Activated gamma-delta T cell (primary cell): ENCODE data around the gene CSAD.

Experiments
- DNase-seq: peaks from one replicate; lab custom pipeline; 2025; lab: John Stamatoyannopoulos, UW

The CSAD gene

GRCh38 chr12:53199700-53200099 lies 19.0 kb upstream of the CSAD start:
- DNase-seq = no peak

DNA sequence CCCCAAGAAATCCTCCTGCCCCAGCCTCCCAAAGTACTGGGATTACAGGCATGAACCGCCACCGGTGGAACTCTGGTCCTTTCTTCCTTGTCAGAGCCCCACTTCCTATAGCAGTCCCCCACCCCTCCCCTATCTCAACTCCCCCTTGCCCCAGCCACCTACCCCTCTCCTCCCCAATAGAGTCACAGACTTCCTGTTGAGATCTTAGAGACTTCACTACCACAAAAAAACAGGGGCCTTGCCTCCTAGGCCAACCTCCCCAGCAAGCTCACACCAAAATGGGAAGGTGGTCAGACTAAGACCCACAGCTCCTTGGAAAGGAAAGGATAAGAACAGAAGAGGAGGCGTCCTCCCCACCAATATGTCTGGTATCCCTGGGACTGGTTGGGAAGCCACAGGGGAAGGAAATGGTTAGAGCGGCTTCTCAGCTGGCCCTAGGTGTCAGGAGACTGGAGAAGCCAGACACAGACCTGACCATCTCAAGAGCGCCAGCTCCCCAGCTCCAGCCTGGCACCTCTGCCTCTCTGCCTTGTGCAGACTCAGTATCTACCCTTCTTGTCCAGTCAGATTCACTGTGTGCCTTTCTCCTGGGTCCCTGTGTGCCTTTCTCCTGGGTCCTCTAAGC lies 17.9 kb upstream of the CSAD start:
- no peak for DNase-seq

- DNase-seq = no peak
Measured at GRCh38 chr12:53197011-53197640, 16.4 kb upstream of the CSAD start.

- no peak for DNase-seq
Measured at GRCh38 chr12:53196486-53196885, 15.8 kb upstream of the CSAD start.

GRCh38 chr12:53195516-53196420 lies 15.0 kb upstream of the CSAD start:
- DNase-seq = no peak

DNA sequence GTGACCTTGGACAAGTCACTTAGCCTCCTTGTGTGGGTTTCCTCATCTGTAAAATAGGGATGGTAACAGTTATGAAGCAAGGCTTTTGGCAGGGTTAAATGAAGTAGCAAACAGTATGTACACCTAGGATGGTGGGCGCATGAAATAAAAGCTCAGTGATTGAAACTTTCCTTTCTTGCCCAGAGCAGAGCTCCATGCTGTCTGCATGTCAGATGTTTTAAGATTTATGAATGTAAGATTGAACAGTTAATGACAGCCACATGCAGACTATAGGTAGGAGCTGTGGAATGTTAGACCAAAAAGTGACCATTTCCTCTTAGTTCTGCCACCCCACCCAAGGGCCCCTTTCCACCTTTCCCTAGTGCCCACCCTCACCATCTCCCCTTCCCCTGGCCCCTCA lies 14.2 kb upstream of the CSAD start:
- DNase-seq = no peak

GRCh38 chr12:53193985-53194716 lies 13.4 kb upstream of the CSAD start:
- no peak for DNase-seq

DNA sequence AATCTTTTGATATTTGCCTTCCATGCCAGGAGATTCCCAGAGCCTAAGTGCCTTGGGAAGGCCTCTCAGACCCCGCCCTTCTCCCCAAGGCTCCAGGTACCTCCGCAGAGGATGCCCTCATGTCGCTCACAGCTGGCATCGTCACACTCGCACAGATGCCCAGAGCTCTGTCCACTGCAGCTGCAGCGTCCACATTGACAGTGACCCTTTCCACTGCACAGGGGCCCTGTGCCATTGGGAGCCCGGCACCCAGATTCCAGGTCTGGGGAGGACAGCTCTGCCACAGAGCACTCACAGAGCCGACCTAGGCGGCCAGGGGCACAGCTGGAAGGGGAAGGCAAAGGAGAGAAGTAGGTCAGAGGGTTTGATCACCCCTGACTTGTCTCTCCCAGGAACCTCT lies 12.3 kb upstream of the CSAD start:
- no peak for DNase-seq

GRCh38 chr12:53192531-53193021 lies 11.9 kb upstream of the CSAD start:
- DNase-seq = no peak

- DNase-seq = no peak
Measured at GRCh38 chr12:53191885-53192530, 11.3 kb upstream of the CSAD start.

GRCh38 chr12:53191096-53191884 lies 10.6 kb upstream of the CSAD start:
- no peak for DNase-seq

DNA sequence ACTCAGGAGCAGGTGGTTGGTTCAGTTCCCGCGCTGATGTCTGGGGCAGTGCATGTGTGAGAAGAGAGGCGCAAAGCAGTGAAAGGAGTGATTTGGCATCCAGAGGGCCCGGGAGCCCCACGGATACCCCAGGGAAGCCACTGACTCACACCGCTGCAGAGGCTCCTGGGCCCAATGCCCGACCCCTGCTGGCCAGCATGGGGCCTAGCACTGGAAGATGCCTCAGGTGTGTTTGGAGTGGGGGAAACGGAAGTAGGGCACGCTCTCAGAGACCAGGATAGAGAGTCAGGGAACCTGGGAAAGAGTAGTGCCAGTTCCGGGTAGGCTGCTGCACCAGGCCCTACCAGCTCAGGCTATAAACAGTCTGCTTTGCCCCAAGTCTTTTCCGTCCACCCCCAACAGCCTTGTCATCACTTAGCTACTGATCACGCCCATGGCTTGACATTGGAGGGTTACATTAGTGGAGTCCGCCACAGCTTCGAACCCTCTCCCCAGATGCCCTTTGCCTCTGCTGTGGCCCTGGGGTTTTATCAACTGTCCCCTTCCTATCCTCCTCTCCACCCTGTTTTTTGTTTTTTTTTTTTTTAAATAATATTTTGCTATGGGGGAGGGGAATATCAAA lies 9.5 kb upstream of the CSAD start:
- DNase-seq = no peak

DNA sequence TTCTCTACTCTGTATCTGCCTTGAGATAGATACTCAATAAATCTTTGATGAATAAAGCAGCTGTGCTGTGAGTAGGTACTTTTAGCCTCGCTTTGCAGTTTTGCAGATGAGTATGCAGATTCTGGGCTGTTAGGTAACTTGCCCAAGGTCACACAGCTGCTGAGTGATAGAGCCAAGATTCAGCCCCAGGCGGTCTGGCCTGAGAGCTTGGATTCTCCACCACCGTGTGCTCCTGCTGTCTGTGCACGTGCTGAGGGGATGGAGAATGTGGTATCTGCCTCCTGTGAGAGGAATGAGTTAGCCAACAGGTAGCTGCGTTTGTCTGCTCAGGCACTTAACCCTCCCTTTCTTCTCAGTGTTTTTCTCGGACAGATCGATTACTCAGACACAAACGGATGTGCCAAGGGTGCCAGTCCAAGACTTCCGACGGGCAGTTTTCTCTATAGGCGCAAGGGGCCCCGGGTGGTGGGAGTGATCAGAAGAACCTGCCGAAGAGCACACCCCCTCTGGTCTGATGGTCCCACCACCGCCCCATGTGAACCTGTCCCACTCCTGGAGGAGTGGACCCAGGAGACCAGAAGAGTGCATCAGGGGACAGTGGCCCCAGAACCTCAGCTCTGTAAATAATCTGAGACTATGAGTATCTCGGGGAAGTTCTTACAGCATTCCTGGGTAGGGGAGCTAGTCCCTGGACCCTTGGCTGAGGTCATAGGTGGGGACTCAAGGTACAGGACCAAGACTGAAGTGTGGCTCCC lies 6.6 kb upstream of the CSAD start:
- DNase-seq = no peak

DNA sequence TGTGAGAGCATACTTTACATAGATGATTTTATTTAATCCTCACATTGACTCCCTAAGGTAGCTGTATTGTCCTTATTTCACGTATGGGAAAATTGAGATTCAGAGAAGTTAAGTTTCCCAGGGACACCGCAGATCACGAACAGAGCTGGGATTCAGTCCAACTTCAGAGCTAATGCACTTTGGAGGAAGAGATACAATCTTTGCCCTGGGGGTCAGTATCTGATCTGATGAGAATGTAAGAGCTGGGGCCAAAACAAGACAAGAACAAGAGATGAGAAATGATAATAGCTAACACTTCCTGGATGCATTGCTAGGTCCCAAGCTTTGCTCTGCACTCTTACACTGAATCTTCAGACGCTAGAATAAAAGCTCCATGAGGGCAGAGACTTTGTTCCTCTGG lies 6.0 kb upstream of the CSAD start:
- DNase-seq = no peak

DNA sequence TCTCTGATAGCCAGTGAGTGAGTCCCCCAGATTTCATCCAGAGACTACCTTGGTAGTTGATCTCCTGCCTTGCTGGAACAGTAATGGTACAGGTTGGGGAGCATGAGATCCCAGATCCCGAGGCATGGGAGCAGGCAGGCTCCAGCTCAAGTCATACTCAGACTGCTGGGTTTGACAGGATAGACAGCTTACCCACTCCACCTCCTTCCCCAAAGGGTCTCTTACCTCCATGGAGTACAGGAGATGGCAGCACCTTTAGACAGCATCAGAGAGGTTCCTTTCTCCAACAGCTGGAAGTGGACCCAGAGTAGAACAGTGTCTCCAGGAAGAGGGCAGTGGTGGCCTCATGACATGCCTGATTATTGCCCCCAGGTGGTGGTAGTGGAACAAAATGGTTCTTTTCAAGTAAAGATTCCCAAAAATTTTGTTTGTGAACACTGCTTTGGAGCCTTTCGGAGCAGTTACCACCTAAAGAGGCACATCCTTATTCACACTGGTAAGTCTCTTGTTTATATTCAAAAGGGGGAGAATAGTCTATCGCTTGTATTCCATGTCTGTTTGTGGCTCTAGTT lies 4.9 kb upstream of the CSAD start:
- DNase-seq = no peak

DNA sequence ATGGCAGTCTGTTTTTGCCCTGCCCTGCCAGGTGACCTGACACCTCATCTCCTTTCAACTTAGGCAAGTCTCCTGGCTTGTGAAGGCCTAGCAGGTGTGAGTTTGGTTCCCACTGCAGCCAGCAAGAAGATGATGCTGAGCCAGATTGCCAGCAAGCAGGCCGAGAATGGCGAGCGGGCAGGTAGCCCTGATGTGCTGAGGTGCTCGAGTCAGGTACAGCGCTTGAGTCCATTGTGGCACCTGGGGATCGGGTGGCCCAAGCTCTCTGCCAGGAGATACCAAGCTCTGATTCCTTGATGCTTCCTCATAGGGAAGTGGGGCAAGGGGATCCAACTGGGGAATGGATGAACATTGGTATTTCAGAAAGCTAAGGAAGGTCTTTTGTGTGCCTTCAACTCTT lies 4.1 kb upstream of the CSAD start:
- DNase-seq = no peak

DNA sequence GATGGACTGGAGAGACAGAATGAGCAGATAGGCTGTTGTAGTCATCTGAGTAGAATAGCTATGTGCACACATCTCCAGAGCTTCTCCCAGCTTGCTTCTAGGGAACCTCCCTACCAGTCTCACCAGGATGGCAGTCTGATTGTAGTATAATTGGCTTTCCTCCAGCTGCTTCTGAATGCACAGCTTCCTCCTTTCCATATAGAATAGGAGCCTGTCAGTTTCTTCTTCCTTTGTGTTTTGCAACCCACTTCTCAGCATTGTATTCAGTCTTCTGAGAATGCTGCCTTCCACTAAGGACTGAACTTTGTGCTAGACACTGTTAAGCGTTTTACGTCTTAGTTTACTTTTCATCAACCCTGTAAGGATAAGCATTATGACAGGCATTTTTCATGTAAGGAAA lies 2.2 kb upstream of the CSAD start:
- no peak for DNase-seq

DNA sequence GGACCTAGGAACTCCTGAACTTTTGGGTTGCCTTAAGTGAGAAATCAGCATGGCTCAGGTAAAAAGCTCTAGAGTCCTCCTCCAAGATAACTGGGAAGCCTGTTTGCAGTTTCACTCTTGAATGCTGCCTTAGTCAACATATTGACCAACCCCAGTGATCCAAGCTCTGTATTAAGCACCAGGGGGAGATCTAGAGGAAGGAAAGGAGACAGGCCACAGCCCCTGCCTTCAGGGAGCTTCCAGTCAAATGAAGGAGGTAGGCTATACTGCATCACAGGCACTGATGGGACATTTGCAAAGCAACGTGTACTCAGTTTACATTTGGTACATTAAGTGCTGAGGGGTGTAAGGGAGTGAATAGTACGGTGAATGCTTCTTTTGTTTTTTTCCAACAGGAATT lies 1.2 kb upstream of the CSAD start:
- no peak for DNase-seq

DNA sequence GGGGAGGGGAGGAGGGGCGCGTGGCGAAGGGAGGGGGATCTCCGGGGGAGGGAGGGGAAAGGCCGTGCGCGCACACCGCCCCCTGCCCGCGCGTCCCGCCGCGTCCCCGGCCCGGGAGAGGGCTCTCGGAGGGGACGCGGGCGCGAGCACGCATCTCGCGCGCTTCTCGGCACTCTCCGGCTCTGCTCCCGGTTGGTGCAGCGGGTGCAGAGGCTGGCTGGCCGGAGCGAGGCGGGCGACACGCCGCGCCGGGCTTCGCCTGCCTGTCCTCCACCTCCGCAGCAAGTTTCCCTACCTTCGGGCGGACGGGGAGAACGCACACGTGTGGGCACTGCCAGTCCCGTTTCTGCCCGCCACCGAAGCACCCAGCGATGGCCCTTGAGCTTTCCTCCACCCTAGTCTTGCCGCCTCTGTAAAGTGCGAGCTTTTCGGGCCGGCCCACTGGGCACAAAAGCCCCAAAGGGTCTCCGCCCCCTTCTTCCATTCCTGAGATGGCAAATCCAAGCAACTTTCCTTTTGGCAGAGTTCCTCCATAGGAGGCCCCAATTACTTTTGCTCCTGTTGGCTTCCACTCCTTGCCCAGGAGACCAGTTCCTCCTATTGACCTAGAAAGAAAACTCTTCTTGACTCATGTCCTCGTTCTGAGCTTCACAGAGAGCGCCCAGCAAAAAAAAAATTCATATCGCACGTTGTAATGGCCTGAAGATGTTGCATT lies 363 bp upstream of the CSAD start:
- peak; percentile 80 for DNase-seq
